Measurements from ENCODE around the gene ABLIM3.

- TF ChIP-seq ESRRA (CRISPR knock-in tag; IDR thresholded peaks at IDR 0.05; ENCODE audit: low read depth) (no peak), MAX (IDR thresholded peaks at IDR 0.05) (no peak), EP300 (IDR thresholded peaks at IDR 0.05; ENCODE audit: low read depth in 2 of 2, low read length in 2 of 2) (no peak), EP300 (CRISPR knock-in tag; IDR thresholded peaks at IDR 0.05; ENCODE audit: borderline replicate concordance) (no peak), ELF4 (CRISPR knock-in tag; IDR thresholded peaks at IDR 0.05; ENCODE audit: borderline replicate concordance) (no peak), CTCF (CRISPR knock-in tag; IDR thresholded peaks at IDR 0.05) (no peak)
These were observed 94.5 kb downstream of the ABLIM3 start for GRCh38 chr5:149235841-149236240.
